Mesendoderm (in vitro differentiated cells): ENCODE results near the gene CSRNP3.

Experiments used
- DNase-seq: peaks from one replicate; pipeline ENCODE4 v3.0.0; 2013
- H2AK5ac ChIP-seq: 2 replicates; pipeline ENCODE4 v1.6.1; 2013; ENCODE audit warnings: low read length, inconsistent platforms
- H2BK120ac ChIP-seq: 2 replicates; pipeline ENCODE4 v1.6.1; 2013; ENCODE audit warnings: low read depth, mild to moderate bottlenecking, low read length, moderate library complexity, mixed read lengths
- H2BK15ac ChIP-seq: replicated peaks from 2 replicates; pipeline ENCODE4 v1.6.1; 2013; ENCODE audit warnings: low read depth, mild to moderate bottlenecking, moderate library complexity
- H2BK5ac ChIP-seq: 2 replicates; pipeline ENCODE4 v1.6.1; 2013; ENCODE audit warnings: low read length, inconsistent platforms
- H3K18ac ChIP-seq: 2 replicates; pipeline ENCODE4 v1.6.1; 2013; ENCODE audit warnings: mild to moderate bottlenecking, low read length, mixed read lengths
- H3K23ac ChIP-seq: one replicate; pipeline ENCODE4 v1.6.1; 2013; ENCODE audit warnings: low read length
- H3K27ac ChIP-seq: 2 replicates; pipeline ENCODE4 v1.5.1; 2013; ENCODE audit warnings: low read depth, mild to moderate bottlenecking, inconsistent platforms, low read length, moderate library complexity
- H3K27me3 ChIP-seq: 2 replicates; pipeline ENCODE4 v1.6.1; 2013; ENCODE audit warnings: low read length, control low read depth, mild to moderate bottlenecking, inconsistent platforms; ENCODE audit not compliant: insufficient read depth, poor library complexity
- H3K36me3 ChIP-seq: 2 replicates; pipeline ENCODE4 v1.6.1; 2013; ENCODE audit warnings: low read length, inconsistent platforms; ENCODE audit not compliant: control insufficient read depth, insufficient read depth
- H3K4ac ChIP-seq: one replicate; pipeline ENCODE4 v1.6.1; 2013; ENCODE audit warnings: low read depth, mild to moderate bottlenecking, low read length, moderate library complexity
- H3K4me1 ChIP-seq: 2 replicates; pipeline ENCODE4 v1.6.1; 2013; ENCODE audit warnings: low read depth, low read length, inconsistent platforms; ENCODE audit not compliant: control insufficient read depth
- H3K4me2 ChIP-seq: 2 replicates; pipeline ENCODE4 v1.6.1; 2013; ENCODE audit warnings: low read length
- H3K4me3 ChIP-seq: 2 replicates; pipeline ENCODE4 v1.5.1; 2013; ENCODE audit warnings: mild to moderate bottlenecking, low read length
- H3K56ac ChIP-seq: one replicate; pipeline ENCODE4 v1.6.1; 2013; ENCODE audit warnings: low read length
- H3K79me1 ChIP-seq: 2 replicates; pipeline ENCODE4 v1.6.1; 2013; ENCODE audit warnings: low read length, inconsistent platforms
- H3K79me2 ChIP-seq: 2 replicates; pipeline ENCODE4 v1.6.1; 2013; ENCODE audit warnings: mild to moderate bottlenecking, low read length; ENCODE audit not compliant: control insufficient read depth, insufficient read depth
- H3K9ac ChIP-seq: 2 replicates; pipeline ENCODE4 v1.6.1; 2013; ENCODE audit warnings: low read length, inconsistent platforms
- H4K5ac ChIP-seq: one replicate; pipeline ENCODE4 v1.6.1; 2013; ENCODE audit warnings: low read length
- H4K8ac ChIP-seq: one replicate; pipeline ENCODE4 v1.6.1; 2013; ENCODE audit warnings: low read depth, mild to moderate bottlenecking, control low read depth, low read length, moderate library complexity
- WGBS: extraction: QIAGEN DNeasy Blood & Tissue Kit; methylation state at CpG from one replicate; pipeline ENCODE4 v1.1.7; 2013; ENCODE audit warnings: low lambda C conversion rate, missing lambda C conversion rate; ENCODE audit not compliant: insufficient coverage; ENCODE audit errors: extremely low coverage; 5-methylcytosine and 5-hydroxymethylcytosine counted together

The CSRNP3 gene

DNA sequence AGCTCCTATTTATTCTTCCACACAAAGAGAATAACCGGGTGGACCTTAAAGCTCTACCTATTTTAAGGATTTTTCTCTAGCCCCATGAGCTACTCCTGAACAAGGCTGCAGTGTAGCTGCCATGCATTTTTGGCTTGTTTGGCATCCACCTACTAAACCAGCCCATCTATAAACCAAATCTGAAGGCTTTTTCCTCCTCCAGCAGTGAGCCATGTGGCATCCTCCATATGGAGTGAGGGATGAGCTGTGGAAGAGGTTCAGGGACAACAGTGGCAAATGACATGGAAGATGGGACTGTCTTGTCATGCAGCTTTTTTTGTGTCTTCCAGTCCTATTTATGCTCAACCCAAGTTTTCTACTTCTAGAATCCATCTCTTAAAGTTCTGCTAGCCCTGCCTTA, 224.3 kb downstream of the CSRNP3 start:
- Histone ChIP-seq H3K23ac (no peak overlapping the region), H2AK5ac (no peak overlapping the region), H2BK120ac (no peak overlapping the region), H3K9ac (no peak overlapping the region), H3K27me3 (no peaks in the 10 kb centered on the region), H3K4me1 (peaks cover 2% of the 10 kb centered on the region), H3K79me2 (no peaks in the 10 kb centered on the region), H2BK5ac (no peak overlapping the region), H4K8ac (no peak overlapping the region), H3K27ac (no peak overlapping the region), H3K4ac (no peak overlapping the region), H3K4me2 (no peak overlapping the region), H3K56ac (no peak overlapping the region), H3K79me1 (no peaks in the 10 kb centered on the region), H3K4me3 (no peak overlapping the region), H2BK15ac (no peak overlapping the region), H4K5ac (no peak overlapping the region), H3K18ac (no peak overlapping the region), H3K36me3 (no peaks in the 10 kb centered on the region)
- no peak for DNase-seq
- no CpG with 5 or more reads among the region's 1 CpG for WGBS

DNA sequence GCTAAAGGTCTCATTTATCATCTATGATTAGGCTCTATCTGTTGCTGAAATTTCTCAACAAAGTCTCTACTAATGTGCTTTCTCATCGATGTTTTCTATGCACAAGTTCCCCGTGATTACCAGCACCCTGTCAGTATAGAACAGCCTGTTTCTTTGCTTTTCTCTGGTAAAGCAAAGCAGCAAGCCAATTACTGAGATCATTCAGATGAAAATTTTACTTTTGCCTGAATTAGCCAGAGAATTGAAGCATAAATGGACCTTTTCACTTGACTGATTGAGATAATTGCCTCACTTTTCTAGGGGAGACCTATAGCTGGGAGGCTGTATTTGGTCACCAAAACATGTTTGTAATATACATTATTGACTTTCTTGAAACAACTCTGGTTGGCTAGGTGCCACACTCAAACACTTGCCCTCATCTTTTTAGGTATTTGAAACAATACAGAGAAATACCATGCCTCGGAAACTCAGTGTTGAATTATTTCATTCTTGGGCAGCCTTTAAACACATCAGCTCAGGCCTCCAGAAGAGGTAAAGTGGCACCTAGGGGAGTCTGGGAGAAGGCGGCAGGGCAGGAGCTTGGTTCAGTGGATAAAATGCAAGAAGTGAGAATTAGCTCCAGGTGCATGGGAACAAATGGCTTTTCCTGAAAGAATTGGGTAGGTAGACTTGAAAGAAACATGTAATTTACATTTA, 228.4 kb downstream of the CSRNP3 start:
- no peak overlapping the region for H4K5ac ChIP-seq
- no peak overlapping the region for H3K4me2 ChIP-seq

DNA sequence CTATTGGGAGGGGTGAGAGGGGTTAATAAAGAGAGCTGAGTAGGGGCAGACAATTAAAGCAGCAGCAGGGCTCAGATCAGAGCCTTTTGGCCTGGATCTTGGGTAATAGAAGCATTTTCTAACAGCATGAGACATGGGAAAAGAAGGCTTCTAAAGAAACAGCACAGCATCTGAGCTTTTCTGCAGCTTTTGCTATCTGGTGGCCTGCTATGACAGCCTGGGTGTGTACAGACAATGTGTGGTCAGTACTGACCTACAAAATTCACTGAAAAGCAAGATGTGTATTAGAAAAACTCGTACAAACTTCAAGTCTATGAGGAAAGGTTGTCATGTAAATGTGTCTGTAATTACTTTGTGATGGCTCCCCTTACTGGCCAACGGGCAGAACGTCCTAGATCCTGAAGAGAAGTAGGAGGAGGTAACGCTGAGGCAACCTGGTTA, 229.0 kb downstream of the CSRNP3 start:
- Histone ChIP-seq H3K4me1 (peaks cover 5% of the 10 kb centered on the region), H3K79me2 (no peaks in the 10 kb centered on the region), H4K8ac (no peak overlapping the region), H3K4me2 (peak overlapping the region; percentile 20), H3K27ac (peak overlapping the region; percentile 6), H3K9ac (peak overlapping the region; percentile 41), H3K79me1 (no peaks in the 10 kb centered on the region), H2BK5ac (no peak overlapping the region), H3K27me3 (no peaks in the 10 kb centered on the region), H3K4me3 (no peak overlapping the region), H3K4ac (no peak overlapping the region), H2BK120ac (no peak overlapping the region), H3K56ac (peak overlapping the region; percentile 77), H3K23ac (no peak overlapping the region), H3K36me3 (no peaks in the 10 kb centered on the region), H2AK5ac (no peak overlapping the region), H4K5ac (no peak overlapping the region), H3K18ac (peak overlapping the region; percentile 75), H2BK15ac (peak overlapping the region; percentile 23)
- peak; percentile 84 for DNase-seq
- WGBS: no CpG with 5 or more reads among the region's 4 CpGs

More for the DNA sequence above, 228.4 kb downstream of the CSRNP3 start:
- no peaks in the 10 kb centered on the region for H3K79me2 ChIP-seq
- H3K79me1 ChIP-seq: no peaks in the 10 kb centered on the region
- H4K8ac ChIP-seq: no peak overlapping the region
- peak overlapping the region; percentile 38 for H2BK120ac ChIP-seq
- no peak overlapping the region for H3K23ac ChIP-seq
- peak overlapping the region; percentile 23 for H2BK15ac ChIP-seq
- H3K4me1 ChIP-seq: peaks cover 4% of the 10 kb centered on the region
- H3K9ac ChIP-seq: no peak overlapping the region
- no peak overlapping the region for H2AK5ac ChIP-seq
- no peak overlapping the region for H3K4me3 ChIP-seq
- peak overlapping the region; percentile 6 for H3K27ac ChIP-seq
- no peaks in the 10 kb centered on the region for H3K36me3 ChIP-seq
- H2BK5ac ChIP-seq: no peak overlapping the region
- WGBS: no CpG with 5 or more reads among the region's 4 CpGs
- DNase-seq: no peak
- H3K4ac ChIP-seq: peak overlapping the region; percentile 37
- no peaks in the 10 kb centered on the region for H3K27me3 ChIP-seq
- peak overlapping the region; percentile 75 for H3K18ac ChIP-seq
- H3K56ac ChIP-seq: no peak overlapping the region

DNA sequence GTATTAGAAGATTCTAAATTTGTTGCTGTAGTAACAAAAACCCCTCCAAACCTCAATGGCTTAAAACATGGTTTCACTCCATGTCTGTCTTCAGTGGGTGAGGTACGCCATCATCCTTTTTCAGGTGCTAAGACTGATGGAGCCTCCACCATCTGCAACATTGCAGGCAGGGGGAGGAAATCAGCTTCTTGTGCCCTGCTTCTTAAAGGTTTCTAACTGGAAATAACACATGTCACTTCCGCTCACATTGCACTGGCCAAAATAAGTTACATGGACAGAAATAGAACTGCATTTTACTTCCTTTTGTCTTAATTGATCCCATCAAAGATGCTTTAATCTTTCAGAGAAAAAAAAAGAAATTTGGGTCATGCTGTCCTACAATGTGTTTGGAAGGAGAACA, 230.4 kb downstream of the CSRNP3 start:
- no CpG with 5 or more reads among the region's 2 CpGs for whole genome bisulfite sequencing
- Histone ChIP-seq H4K8ac (no peak overlapping the region), H3K4me2 (no peak overlapping the region), H3K56ac (no peak overlapping the region), H3K27ac (no peak overlapping the region), H2BK120ac (no peak overlapping the region), H3K9ac (no peak overlapping the region), H3K23ac (peak overlapping the region; percentile 9), H2BK15ac (no peak overlapping the region), H3K79me1 (no peaks in the 10 kb centered on the region), H3K4me1 (peaks cover 5% of the 10 kb centered on the region), H2BK5ac (no peak overlapping the region), H3K79me2 (no peaks in the 10 kb centered on the region), H4K5ac (no peak overlapping the region), H3K27me3 (no peaks in the 10 kb centered on the region), H3K36me3 (no peaks in the 10 kb centered on the region), H3K18ac (no peak overlapping the region), H2AK5ac (no peak overlapping the region), H3K4ac (no peak overlapping the region), H3K4me3 (no peak overlapping the region)
- no peak for DNase-seq

DNA sequence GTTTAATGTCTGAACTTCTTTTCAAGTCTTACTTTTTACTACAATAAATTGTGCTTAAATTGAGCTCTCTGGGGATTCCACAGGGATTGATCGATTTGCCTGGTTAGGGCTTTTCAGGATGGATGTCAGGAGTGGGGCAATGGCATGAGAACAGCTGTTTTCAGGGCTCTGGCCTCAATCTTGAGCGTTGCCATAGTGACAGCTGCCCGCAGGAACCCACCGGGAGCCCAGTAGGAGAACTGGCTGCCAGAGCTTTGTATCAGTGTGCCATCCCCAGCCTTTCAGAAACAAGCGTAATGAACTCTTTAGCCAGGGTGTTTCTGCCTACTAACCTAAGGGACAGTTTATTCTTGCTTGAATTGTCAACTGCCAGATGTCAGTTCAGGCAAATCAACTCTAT, 231.0 kb downstream of the CSRNP3 start:
- H3K27ac ChIP-seq: no peak overlapping the region
- no peak overlapping the region for H2AK5ac ChIP-seq
- no peak overlapping the region for H2BK120ac ChIP-seq
- H2BK15ac ChIP-seq: no peak overlapping the region
- H3K56ac ChIP-seq: no peak overlapping the region
- no peak overlapping the region for H3K4ac ChIP-seq
- H4K5ac ChIP-seq: no peak overlapping the region
- H3K4me1 ChIP-seq: peaks cover 5% of the 10 kb centered on the region
- H3K23ac ChIP-seq: no peak overlapping the region
- H3K9ac ChIP-seq: no peak overlapping the region
- WGBS: no CpG with 5 or more reads among the region's 5 CpGs
- H3K79me1 ChIP-seq: no peaks in the 10 kb centered on the region
- peak; percentile 23 for DNase-seq
- no peak overlapping the region for H3K4me2 ChIP-seq
- H3K18ac ChIP-seq: no peak overlapping the region
- H4K8ac ChIP-seq: no peak overlapping the region
- no peak overlapping the region for H2BK5ac ChIP-seq
- H3K4me3 ChIP-seq: no peak overlapping the region
- no peaks in the 10 kb centered on the region for H3K79me2 ChIP-seq
- H3K27me3 ChIP-seq: no peaks in the 10 kb centered on the region
- no peaks in the 10 kb centered on the region for H3K36me3 ChIP-seq

DNA sequence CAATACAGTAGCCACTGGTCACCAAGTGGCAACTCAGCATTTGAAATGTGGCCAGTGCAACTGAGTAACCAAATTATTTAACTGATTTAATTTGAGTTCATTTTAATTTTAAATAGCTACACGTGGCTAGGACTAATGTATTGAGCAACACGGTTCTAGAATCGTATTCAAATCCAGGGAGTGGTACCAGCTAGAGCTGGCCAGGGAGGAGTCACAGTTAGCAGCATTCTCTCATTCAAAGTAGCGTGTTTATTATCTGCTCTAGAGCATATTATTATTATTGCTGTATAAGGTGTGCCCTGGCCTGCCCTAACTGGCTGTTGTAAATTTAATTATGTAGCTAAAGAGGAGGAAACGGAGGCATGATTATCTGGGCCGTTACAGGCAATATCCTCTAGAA, 231.6 kb downstream of the CSRNP3 start:
- no peak overlapping the region for H3K27ac ChIP-seq
- H3K9ac ChIP-seq: no peak overlapping the region
- H3K56ac ChIP-seq: no peak overlapping the region
- peaks cover 5% of the 10 kb centered on the region for H3K4me1 ChIP-seq
- no peak overlapping the region for H4K5ac ChIP-seq
- H3K79me1 ChIP-seq: no peaks in the 10 kb centered on the region
- H3K36me3 ChIP-seq: no peaks in the 10 kb centered on the region
- H4K8ac ChIP-seq: no peak overlapping the region
- no peaks in the 10 kb centered on the region for H3K27me3 ChIP-seq
- H2BK5ac ChIP-seq: no peak overlapping the region
- no CpG with 5 or more reads among the region's 6 CpGs for WGBS
- H2BK120ac ChIP-seq: no peak overlapping the region
- no peak overlapping the region for H3K18ac ChIP-seq
- no peak overlapping the region for H3K4me2 ChIP-seq
- H2AK5ac ChIP-seq: no peak overlapping the region
- no peak overlapping the region for H3K4ac ChIP-seq
- H3K23ac ChIP-seq: no peak overlapping the region
- DNase-seq: no peak
- H3K4me3 ChIP-seq: no peak overlapping the region
- H3K79me2 ChIP-seq: no peaks in the 10 kb centered on the region
- H2BK15ac ChIP-seq: no peak overlapping the region
